ENCODE data around the gene TSPAN18.

The TSPAN18 gene

DNA sequence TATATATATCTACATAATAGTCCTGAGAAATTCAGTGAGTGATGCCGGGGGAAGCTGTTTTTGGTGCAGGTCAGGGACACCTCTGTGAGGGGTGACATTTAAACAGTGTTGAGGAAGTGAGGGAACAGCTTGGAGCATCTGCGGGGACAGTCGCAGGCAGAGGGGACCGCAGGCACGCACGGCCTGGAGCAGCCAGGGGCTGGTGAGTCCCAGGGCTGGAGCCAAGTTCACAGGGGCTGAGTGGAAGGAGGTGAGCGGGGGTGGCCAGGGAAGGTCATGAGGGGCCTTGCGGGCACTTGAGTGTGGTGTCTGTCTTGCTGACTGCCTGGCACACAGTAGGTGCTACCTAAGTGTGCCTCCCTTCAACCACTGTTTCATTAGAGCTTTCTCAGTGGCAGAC lies 65.4 kb downstream of the TSPAN18 start:
- no peaks in the 10 kb centered on the region; the same call in 1 of the 2 replicates for H3K27me3 ChIP-seq (ENCODE audit: control insufficient read depth, low read length)
- no peaks in the 10 kb centered on the region for H3K4me1 ChIP-seq (ENCODE audit: control insufficient read depth, low read length)
- H3K4me2 ChIP-seq (ENCODE audit: low read length), result no peak overlapping the region
- H3F3A ChIP-seq (ENCODE audit: control insufficient read depth, insufficient read depth), result no peaks in the 10 kb centered on the region
- no peak overlapping the region for H3K4me3 ChIP-seq (ENCODE audit: low read length)
- H3K9me3 ChIP-seq (ENCODE audit: control insufficient read depth, insufficient read depth, low read length), result no peaks in the 10 kb centered on the region
- H3K9me2 ChIP-seq (replicated peaks; ENCODE audit: control insufficient read depth, low read length), result no peaks in the 10 kb centered on the region
- H4K20me1 ChIP-seq (ENCODE audit: control insufficient read depth, insufficient read depth, low read depth, low read length), result no peaks in the 10 kb centered on the region
- no peak for TF ChIP-seq EZH2phosphoT487 (IDR thresholded peaks at IDR 0.05; ENCODE audit: borderline replicate concordance, low read length)
- TF ChIP-seq, protein P1, sequence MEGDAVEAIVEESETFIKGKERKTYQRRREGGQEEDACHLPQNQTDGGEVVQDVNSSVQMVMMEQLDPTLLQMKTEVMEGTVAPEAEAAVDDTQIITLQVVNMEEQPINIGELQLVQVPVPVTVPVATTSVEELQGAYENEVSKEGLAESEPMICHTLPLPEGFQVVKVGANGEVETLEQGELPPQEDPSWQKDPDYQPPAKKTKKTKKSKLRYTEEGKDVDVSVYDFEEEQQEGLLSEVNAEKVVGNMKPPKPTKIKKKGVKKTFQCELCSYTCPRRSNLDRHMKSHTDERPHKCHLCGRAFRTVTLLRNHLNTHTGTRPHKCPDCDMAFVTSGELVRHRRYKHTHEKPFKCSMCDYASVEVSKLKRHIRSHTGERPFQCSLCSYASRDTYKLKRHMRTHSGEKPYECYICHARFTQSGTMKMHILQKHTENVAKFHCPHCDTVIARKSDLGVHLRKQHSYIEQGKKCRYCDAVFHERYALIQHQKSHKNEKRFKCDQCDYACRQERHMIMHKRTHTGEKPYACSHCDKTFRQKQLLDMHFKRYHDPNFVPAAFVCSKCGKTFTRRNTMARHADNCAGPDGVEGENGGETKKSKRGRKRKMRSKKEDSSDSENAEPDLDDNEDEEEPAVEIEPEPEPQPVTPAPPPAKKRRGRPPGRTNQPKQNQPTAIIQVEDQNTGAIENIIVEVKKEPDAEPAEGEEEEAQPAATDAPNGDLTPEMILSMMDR (IDR thresholded peaks at IDR 0.05; ENCODE audit: low read depth, low read length, poor library complexity, severe bottlenecking), result no peak
- H3K79me2 ChIP-seq (ENCODE audit: control insufficient read depth, low read length), result no peaks in the 10 kb centered on the region
- no peak overlapping the region for H3K27ac ChIP-seq (ENCODE audit: low read depth, low read length)
- no peaks in the 10 kb centered on the region for H3K36me3 ChIP-seq (ENCODE audit: control insufficient read depth, low read length)

DNA sequence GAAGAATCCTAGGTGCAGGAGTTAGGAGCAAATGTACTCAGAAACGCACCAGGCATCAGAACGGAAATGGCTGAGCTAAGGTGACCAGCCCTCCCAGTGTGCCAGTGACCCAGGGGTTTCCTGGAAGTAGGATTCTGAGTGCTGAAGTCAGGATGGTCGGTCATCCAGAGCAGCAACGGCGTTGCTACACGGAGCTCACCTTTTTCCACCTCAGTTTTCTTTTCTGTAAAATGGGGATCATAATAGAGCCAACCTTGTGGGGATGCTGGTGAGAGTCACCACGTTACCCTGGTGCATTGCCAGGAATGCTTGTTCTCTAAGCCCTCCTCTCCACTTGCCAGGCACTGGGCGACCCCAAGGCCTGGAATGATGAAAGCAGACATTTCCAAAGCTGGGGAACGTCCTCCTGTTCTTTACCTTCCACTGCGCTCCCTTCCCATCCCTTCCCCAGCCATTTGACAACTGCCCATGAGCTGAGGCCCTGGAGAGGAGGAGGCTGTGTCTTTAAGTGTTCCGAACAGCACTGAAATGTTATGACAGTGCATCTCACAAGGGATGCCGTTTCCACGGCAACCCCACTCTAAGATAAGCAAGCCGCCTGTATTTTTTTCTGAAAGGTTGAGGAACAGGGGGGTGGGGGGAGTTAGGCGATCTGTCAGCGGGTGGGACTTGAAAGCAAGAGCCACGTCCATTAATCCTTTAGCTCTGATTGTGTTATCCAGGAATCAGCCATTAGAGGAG lies 66.8 kb downstream of the TSPAN18 start:
- no peaks in the 10 kb centered on the region for H3K4me1 ChIP-seq (ENCODE audit: control insufficient read depth, low read length)
- H3K79me2 ChIP-seq (ENCODE audit: control insufficient read depth, low read length), result no peaks in the 10 kb centered on the region
- TF ChIP-seq, protein P1 (IDR thresholded peaks at IDR 0.05; ENCODE audit: low read depth, low read length, poor library complexity, severe bottlenecking), result no peak
- TF ChIP-seq EZH2phosphoT487 (IDR thresholded peaks at IDR 0.05; ENCODE audit: borderline replicate concordance, low read length), result no peak
- H3K4me3 ChIP-seq (ENCODE audit: low read length), result no peak overlapping the region
- no peak overlapping the region for H3K27ac ChIP-seq (ENCODE audit: low read depth, low read length)
- no peaks in the 10 kb centered on the region for H4K20me1 ChIP-seq (ENCODE audit: control insufficient read depth, insufficient read depth, low read depth, low read length)
- H3K4me2 ChIP-seq (ENCODE audit: low read length), result no peak overlapping the region
- H3K36me3 ChIP-seq (ENCODE audit: control insufficient read depth, low read length), result no peaks in the 10 kb centered on the region
- no peaks in the 10 kb centered on the region; the same call in 1 of the 2 replicates for H3K27me3 ChIP-seq (ENCODE audit: control insufficient read depth, low read length)
- H3K9me3 ChIP-seq (ENCODE audit: control insufficient read depth, insufficient read depth, low read length), result no peaks in the 10 kb centered on the region
- H3F3A ChIP-seq (ENCODE audit: control insufficient read depth, insufficient read depth), result no peaks in the 10 kb centered on the region
- H3K9me2 ChIP-seq (replicated peaks; ENCODE audit: control insufficient read depth, low read length), result no peaks in the 10 kb centered on the region

DNA sequence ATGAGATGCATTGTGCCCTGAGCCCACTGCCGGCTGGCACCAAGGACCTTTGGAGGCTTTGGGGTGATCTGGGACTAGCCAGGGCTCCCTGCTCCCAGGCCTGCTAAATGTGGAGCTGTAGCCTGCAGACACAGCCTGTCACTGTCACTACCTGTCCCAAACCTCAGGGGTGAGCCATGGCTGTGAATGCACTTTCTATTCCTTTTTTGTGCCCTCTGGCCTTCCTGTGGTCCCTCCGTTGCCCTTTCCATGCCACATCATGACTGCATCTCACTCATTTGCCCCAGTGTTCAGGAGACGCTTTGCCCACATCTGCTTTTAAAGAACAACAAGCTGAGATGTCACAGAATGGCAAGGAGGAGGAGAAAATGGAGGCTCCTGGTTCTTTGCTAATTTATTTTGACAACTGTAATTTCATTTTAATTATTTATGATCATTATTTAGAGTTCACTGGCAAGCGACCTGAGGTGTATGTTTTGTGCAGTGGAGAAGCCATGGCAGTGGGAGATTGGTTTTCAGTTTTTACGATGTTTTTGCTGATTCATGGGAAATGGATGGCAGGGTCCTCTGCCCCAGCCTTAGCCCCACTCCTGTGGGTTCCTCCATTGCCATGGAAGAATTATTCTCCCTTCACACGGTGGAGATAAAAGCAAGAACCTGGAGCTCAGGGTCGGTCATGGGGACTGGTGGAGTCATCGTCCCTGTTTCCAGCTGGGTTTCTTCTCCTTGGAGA lies 69.2 kb downstream of the TSPAN18 start:
- no peak overlapping the region for H3K27ac ChIP-seq (ENCODE audit: low read depth, low read length)
- no peak overlapping the region for H3K4me2 ChIP-seq (ENCODE audit: low read length)
- H3K9me3 ChIP-seq (ENCODE audit: control insufficient read depth, insufficient read depth, low read length), result no peaks in the 10 kb centered on the region
- H3K79me2 ChIP-seq (ENCODE audit: control insufficient read depth, low read length), result no peaks in the 10 kb centered on the region
- no peaks in the 10 kb centered on the region for H4K20me1 ChIP-seq (ENCODE audit: control insufficient read depth, insufficient read depth, low read depth, low read length)
- no peaks in the 10 kb centered on the region for H3F3A ChIP-seq (ENCODE audit: control insufficient read depth, insufficient read depth)
- H3K27me3 ChIP-seq (ENCODE audit: control insufficient read depth, low read length), result no peaks in the 10 kb centered on the region
- TF ChIP-seq EZH2phosphoT487 (IDR thresholded peaks at IDR 0.05; ENCODE audit: borderline replicate concordance, low read length), result no peak
- TF ChIP-seq, protein P1 (IDR thresholded peaks at IDR 0.05; ENCODE audit: low read depth, low read length, poor library complexity, severe bottlenecking), result no peak
- H3K9me2 ChIP-seq (replicated peaks; ENCODE audit: control insufficient read depth, low read length), result no peaks in the 10 kb centered on the region
- H3K4me1 ChIP-seq (ENCODE audit: control insufficient read depth, low read length), result no peaks in the 10 kb centered on the region
- H3K4me3 ChIP-seq (ENCODE audit: low read length), result no peak overlapping the region
- no peaks in the 10 kb centered on the region for H3K36me3 ChIP-seq (ENCODE audit: control insufficient read depth, low read length)

Measured in DOHH2 (cell line).